T47D (cell line): ENCODE results near the gene NSMCE1.
A peak's percentile ranks its signal among the peaks of the same experiment; 100 is the strongest.

Experiments
- DNase-seq, 2 experiments: peaks; one replicate each; pipeline versions ENCODE4 v3.0.0 to v3.0.0-alpha.2; 2011 to 2012; ENCODE audit warnings: low read depth in 1 of 2, low spot score in 1 of 2
- JUND ChIP-seq: IDR thresholded peaks from 2 replicates; pipeline ENCODE4 v1.6.1; 2012; ENCODE audit warnings: low read depth
- in situ Hi-C: cut with HindIII; loops from 2 replicates; pipeline ENCODE4 v1.10.0; 2016; ENCODE audit warnings: low sequenced_read_pairs, low pct_unique_long_range_greater_than_20kb

NSMCE1 gene

DNA sequence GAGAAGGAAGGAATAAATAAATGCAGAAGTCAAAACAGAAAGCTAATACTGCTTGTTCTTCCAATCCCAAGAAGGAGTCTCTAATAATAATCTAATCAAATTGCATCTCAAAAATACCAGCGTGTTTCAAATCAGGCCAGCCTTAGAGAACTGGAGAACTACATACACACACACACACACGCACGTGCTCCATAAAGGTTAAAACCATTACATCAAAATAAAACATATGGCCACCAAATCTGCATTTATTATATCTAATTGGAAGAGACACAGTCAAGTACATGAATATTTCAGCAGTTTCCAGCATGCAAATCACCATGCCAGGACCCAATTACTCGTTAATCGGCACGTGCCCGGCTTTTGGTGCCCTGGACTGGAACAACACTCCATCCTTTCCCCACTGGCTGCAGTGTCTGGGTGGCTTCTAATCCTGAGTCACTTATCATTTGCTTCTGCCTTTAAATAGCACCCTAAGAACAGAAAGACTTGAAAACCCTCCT, 85.6 kb downstream of the NSMCE1 start:
- in situ Hi-C loops, result no loop called here
- TF ChIP-seq JUND, result no peak
- no peak for DNase-seq

DNA sequence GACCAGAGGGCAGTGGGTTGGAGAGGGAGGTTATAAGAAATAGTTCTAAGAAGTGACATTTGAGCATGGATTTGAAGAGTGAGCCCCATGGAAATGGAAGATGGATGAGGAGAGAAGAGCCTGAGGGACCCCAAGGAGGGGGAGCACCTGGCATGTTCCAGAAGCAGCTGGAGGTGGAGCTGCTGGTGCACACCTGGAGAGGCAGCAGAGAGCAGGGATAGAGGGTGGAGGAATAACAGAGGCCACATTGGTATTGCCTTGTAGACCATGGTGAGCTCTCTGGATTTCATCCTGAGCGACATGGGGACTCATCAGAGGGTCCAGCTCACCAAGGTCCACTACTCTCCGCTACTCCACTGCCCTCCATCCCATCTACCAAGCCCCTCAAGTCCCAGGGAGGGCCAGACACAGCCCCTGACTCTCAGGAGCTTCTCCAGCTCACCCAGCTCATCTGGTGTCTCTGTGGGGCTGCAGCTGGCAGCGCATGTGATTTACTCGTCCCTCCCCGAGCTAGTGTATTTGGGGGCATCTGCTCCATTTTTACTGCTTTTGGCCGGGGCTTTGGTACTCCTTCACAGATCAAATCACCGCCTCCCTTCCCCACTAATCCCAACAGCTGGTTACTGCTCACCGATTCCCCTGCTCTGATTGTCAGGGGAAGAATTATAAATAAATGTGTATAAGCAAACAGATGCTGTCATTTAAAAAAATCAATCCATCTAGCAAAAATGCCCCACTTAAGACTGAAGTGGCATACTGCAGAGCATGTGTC, 87.4 kb downstream of the NSMCE1 start:
- in situ Hi-C loops, result no loop called here
- TF ChIP-seq JUND, result no peak
- peak in 1 of 2 experiments; percentile 38 for DNase-seq

DNA sequence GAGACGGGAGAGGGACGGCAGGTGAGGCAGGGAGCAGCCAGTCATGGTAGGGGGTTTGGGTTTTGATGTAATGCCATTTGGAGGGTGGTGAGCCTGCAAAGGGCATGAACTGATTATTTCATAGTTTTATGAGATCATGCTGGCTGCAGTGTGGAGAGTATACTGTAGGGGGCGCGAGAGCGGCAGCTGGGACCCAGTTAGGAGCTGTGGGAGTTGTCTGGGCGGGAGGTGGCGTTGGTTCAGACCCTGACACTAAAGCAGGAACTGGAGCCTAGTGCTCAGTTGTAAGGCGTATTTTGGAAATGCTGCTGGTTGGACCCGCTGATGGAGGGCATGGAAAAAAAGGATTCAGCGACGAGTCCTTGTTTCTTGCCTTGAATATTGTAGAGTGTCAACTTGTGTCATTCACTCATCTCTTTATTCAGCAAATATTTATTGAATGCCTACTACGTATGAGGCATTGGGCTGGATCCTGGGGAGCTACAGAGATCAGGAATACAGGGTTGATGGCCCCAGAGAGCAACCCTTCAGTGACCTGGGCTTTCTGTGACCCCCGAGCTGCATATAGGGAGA, 89.0 kb downstream of the NSMCE1 start:
- DNase-seq, result peak; percentile 60 to 76
- no peak for TF ChIP-seq JUND
- in situ Hi-C loops, result no loop called here

DNA sequence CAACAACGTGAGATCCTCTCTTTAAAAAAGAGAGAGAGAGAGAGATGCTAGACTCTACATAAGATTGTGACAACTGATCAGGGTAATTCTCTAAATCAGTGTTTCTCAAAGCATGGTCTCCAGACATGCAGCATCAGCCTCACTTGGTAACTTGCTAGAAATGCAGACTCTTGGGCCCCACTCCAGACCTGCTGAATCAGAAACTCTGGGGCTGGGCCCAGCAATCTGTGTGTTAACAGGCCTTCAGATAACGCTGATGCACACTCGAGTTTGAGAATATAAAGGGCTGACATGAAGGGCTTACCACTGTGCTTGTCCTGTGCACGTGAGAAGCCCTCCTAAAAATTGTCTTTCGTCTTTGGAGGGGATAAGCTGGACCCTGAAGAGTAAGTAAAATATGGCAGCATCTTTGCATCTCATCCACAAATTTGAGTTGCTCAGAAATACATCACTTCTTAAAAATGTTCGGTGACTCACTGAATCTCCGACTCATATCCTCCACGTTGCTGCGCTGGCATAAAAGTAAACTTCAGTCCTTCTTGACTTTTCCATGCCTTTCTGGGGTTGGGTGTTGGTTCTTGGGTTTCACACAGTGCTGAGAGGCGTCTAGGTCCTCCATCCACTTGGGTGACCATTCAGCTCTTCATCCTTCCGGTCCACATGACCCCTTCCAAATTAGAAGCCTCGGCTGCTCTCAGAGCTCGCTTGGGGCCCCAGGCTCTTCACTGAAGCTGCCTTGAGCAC, 91.4 kb downstream of the NSMCE1 start:
- TF ChIP-seq JUND, result no peak
- in situ Hi-C loops, result no loop called here
- no peak for DNase-seq

DNA sequence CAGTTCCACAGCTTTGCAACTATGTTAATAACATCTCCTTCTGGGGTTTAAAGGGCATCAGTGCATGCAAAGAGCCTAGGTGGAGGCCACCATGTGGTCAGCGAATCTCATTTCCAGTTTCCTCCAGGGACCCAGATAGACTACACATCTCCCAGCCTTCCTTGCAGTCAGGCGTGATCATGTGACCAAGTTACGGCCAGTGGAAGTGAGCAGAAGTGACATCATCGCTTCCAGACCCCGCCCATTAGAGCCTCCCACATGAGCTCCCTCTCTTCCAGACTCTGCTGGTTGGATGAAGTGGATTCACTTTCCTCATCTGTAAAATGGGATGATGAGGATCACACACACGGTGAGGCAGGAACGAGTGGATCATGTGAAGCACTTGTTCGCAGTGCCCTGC, 92.7 kb downstream of the NSMCE1 start:
- in situ Hi-C loops, result no loop called here
- no peak for TF ChIP-seq JUND
- DNase-seq, result no peak
